CD4-positive, alpha-beta T cell treated with Interleukin-10 for 1 hour (primary cell): ENCODE data around the gene DOCK4.

ENCODE experiments used
- DNase-seq: peaks from one replicate; pipeline ENCODE4 v3.0.0-alpha.2; 2020

The DOCK4 gene

GRCh38 chr7:112001091-112001826 lies 204.9 kb downstream of the DOCK4 start:
- no peak for DNase-seq

GRCh38 chr7:111998326-111998725 lies 207.9 kb downstream of the DOCK4 start:
- no peak for DNase-seq

GRCh38 chr7:111997546-111997945 lies 208.7 kb downstream of the DOCK4 start:
- no peak for DNase-seq

GRCh38 chr7:111992601-111993000 lies 213.6 kb downstream of the DOCK4 start:
- no peak for DNase-seq

GRCh38 chr7:111990643-111991042 lies 215.6 kb downstream of the DOCK4 start:
- DNase-seq = no peak

- DNase-seq = no peak
Observed at GRCh38 chr7:111987886-111988285, 218.3 kb downstream of the DOCK4 start.

GRCh38 chr7:111987115-111987826 lies 218.9 kb downstream of the DOCK4 start:
- no peak for DNase-seq

- no peak for DNase-seq
Observed at GRCh38 chr7:111986601-111987000, 219.6 kb downstream of the DOCK4 start.

GRCh38 chr7:111985798-111986197 lies 220.4 kb downstream of the DOCK4 start:
- DNase-seq = no peak

- no peak for DNase-seq
Observed at GRCh38 chr7:111982804-111983203, 223.4 kb downstream of the DOCK4 start.

GRCh38 chr7:111982133-111982532 lies 224.1 kb downstream of the DOCK4 start:
- no peak for DNase-seq

GRCh38 chr7:111980725-111981124 lies 225.5 kb downstream of the DOCK4 start:
- DNase-seq = no peak

GRCh38 chr7:111975346-111975745 lies 230.9 kb downstream of the DOCK4 start:
- DNase-seq = no peak

- DNase-seq = no peak
Observed at GRCh38 chr7:111960984-111961383, 245.2 kb downstream of the DOCK4 start.

GRCh38 chr7:111958896-111959295 lies 247.3 kb downstream of the DOCK4 start:
- DNase-seq = no peak

- no peak for DNase-seq
Observed at GRCh38 chr7:111958431-111958830, 247.8 kb downstream of the DOCK4 start.

GRCh38 chr7:111955616-111956015 lies 250.6 kb downstream of the DOCK4 start:
- no peak for DNase-seq

GRCh38 chr7:111954474-111955381 lies 251.5 kb downstream of the DOCK4 start:
- no peak for DNase-seq

- DNase-seq = no peak
Observed at GRCh38 chr7:111954056-111954455, 252.1 kb downstream of the DOCK4 start.

GRCh38 chr7:111953611-111954010 lies 252.6 kb downstream of the DOCK4 start:
- DNase-seq = no peak

- no peak for DNase-seq
Observed at GRCh38 chr7:111952783-111953182, 253.4 kb downstream of the DOCK4 start.

- no peak for DNase-seq
Observed at GRCh38 chr7:111951052-111951451, 255.1 kb downstream of the DOCK4 start.

- DNase-seq = no peak
Observed at GRCh38 chr7:111942450-111943081, 263.6 kb downstream of the DOCK4 start.
